ENCODE data around the gene EME2.

DNA sequence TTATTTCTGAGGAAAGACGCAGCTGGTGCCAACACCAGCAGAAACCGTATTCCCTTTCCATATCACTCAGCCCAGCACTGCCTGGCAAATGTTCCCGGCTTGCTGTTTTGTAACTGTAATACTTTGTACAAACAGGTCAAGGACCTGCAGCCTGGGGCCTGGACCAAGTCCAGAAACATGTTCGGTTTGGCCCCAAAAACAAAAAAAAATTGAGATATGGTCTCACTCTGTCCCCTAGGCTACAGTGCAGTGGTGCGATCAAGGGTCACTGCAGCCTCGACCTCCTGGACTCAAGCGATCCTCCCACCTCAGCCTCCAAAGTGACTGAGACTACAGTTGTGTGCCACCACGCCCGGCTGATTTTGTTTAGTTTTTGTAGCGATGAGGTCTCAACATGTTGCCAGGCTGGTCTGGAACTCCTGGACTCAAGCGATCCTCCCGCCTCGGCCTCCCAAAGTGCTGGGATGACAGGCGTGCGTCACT lies 52.8 kb downstream of the EME2 start:
- TF ChIP-seq CTCF (IDR thresholded peaks at IDR 0.05) (no peak), POLR2A (IDR thresholded peaks at IDR 0.05) (no peak)
